Vagina (tissue), 2 donors: Measurements from ENCODE around the gene JMJD6. TPM values are rescaled to one million over a fixed set of nuclear protein-coding genes. Genes with fewer than 3 reads are reported as not detected.
A peak's percentile ranks its signal among the peaks of the same experiment; 100 is the strongest.

Experiments
- DNase-seq, 2 donors: peaks; one replicate each; pipeline ENCODE4 v3.0.0-alpha.2; 2017; ENCODE audit errors: extremely low spot score in 2 of 2
- H3K27ac ChIP-seq: fragments of 200-600 bp; sonication (generic); one replicate; pipeline ENCODE4 v1.5.1; 2019
- H3K27me3 ChIP-seq: fragments of 200-600 bp; sonication (generic); one replicate; pipeline ENCODE4 v1.5.1; 2019
- H3K36me3 ChIP-seq, 2 donors: fragments of 200-600 bp; sonication (generic); one replicate each; pipeline ENCODE4 v1.5.1; 2017 to 2019
- H3K4me1 ChIP-seq: fragments of 200-600 bp; sonication (generic); one replicate; pipeline ENCODE4 v1.5.1; 2019
- H3K4me3 ChIP-seq, 2 donors: fragments of 200-600 bp; sonication (generic); 1 replicate in 1 of 2; 2 replicates in 1 of 2; pipeline ENCODE4 v1.5.1; 2016 to 2019
- H3K9me3 ChIP-seq: fragments of 200-600 bp; sonication (generic); one replicate; pipeline ENCODE4 v1.5.1; 2019
- POLR2A ChIP-seq, 2 donors: fragments of 450-650 bp; IDR thresholded peaks; one replicate each; pipeline ENCODE4 v1.6.1; 2017; ENCODE audit warnings: antibody characterized with exemption in 2 of 2, mild to moderate bottlenecking in 2 of 2, moderate library complexity in 2 of 2
- POLR2AphosphoS5 ChIP-seq, 2 donors: sonication (generic); formaldehyde crosslinking; IDR thresholded peaks; one replicate each; pipeline ENCODE4 v1.9.0; 2017; ENCODE audit warnings: antibody characterized with exemption in 2 of 2, mild to moderate bottlenecking in 2 of 2, low read depth in 1 of 2; ENCODE audit not compliant: insufficient read depth in 1 of 2
- intact Hi-C: fragments of 100-400 bp; cut with DNase I; formaldehyde crosslinking; loops from one replicate; pipeline ENCODE4 v1.15.1; 2023
- total RNA-seq: library from RNA; depleted of rRNA; stranded (reverse); fragments of >200 nt; gene quantifications from one replicate; pipeline ENCODE4 v1.2.3, GENCODE V29; 2016
- TF ChIP-seq, protein P1 (sequence below), 3 experiments: fragments of 450-650 bp in 2 of 3; fragments of 200-600 bp in 1 of 3; sonication (generic) in 1 of 3; IDR thresholded peaks; one replicate each; pipeline ENCODE4 v1.5.1; 2017 to 2019; ENCODE audit warnings: antibody characterized with exemption in 3 of 3, mild to moderate bottlenecking in 2 of 3, moderate library complexity in 2 of 3

Gene JMJD6
- total RNA-seq, 1 donor from 2014 or later: 28.0 TPM

DNA sequence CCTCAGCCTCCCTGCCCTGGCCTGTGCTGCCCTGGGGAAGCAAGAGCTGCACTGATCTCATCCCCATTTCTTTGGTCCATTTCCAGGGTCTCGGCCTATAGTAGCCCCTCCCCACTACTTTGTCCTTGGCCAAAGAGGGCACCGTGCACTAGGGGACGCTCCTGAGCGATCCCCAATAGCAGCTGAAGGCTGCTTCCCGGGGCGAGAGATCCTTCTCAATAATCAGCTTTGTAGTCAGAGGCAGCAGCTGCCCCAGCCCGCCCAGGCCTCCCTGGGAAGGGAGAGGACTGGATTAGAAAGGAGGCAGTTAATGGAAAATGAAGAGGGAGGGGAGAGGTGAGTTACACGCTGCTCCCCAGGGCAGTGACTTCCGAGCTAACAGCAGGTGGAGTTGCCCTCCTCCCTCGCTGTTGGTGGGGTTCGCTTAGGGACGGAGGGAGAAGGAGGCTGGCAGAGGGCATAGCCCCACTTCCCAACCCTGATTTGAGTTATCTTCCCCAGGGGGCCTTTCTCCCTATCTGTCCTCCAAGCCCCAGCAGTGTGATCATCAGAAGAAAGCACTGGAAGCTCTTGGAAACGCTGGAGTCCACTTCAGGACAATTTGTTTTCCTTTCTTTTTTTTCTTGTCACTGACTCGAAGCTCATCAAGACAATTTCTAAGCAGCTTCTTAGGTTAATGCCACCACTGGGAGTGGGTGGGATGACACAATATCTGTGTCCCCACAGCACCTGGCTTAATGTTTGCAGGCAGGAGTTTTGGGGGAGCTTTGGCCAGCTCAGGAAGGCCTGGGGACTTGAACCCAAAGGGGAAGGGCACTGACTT lies 18.2 kb downstream of the JMJD6 start:
- no peak for DNase-seq
- H3K36me3 ChIP-seq: no peaks in the 10 kb centered on the region
- H3K4me1 ChIP-seq: peaks cover 46% of the 10 kb centered on the region
- peak overlapping the region; percentile 96 for H3K27ac ChIP-seq
- H3K27me3 ChIP-seq: no peaks in the 10 kb centered on the region
- no peaks in the 10 kb centered on the region for H3K9me3 ChIP-seq
- intact Hi-C loops: no loop called here
- TF ChIP-seq, protein P1, sequence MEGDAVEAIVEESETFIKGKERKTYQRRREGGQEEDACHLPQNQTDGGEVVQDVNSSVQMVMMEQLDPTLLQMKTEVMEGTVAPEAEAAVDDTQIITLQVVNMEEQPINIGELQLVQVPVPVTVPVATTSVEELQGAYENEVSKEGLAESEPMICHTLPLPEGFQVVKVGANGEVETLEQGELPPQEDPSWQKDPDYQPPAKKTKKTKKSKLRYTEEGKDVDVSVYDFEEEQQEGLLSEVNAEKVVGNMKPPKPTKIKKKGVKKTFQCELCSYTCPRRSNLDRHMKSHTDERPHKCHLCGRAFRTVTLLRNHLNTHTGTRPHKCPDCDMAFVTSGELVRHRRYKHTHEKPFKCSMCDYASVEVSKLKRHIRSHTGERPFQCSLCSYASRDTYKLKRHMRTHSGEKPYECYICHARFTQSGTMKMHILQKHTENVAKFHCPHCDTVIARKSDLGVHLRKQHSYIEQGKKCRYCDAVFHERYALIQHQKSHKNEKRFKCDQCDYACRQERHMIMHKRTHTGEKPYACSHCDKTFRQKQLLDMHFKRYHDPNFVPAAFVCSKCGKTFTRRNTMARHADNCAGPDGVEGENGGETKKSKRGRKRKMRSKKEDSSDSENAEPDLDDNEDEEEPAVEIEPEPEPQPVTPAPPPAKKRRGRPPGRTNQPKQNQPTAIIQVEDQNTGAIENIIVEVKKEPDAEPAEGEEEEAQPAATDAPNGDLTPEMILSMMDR (IDR thresholded peaks at IDR 0.05): no peak
- no peak for TF ChIP-seq POLR2AphosphoS5 (IDR thresholded peaks at IDR 0.05; ENCODE audit: insufficient read depth in 1 of 2, low read depth in 1 of 2)
- no peak for TF ChIP-seq POLR2A (IDR thresholded peaks at IDR 0.05)
- peak overlapping the region in 1 of 2 donors; percentile 62 for H3K4me3 ChIP-seq

DNA sequence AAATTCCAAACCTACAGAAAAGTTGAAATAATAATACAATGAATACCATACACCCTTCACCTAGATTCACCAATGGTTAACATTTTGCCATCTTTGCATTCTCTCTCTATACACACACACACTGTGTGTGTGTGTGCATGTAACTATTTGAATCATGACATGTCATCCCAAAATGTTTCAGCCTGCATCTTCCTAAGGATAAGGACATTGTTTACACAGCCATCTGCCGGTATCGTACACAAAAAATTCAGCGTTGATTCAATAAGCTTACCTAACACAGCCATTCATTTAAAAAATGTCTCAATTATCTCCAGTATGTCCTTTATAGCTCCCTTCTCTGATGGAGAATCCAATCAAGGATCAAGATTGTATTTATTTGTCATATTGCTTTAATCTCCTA lies 19.6 kb downstream of the JMJD6 start:
- Histone ChIP-seq H3K27me3 (no peaks in the 10 kb centered on the region), H3K4me3 (no peak overlapping the region), H3K9me3 (no peaks in the 10 kb centered on the region), H3K36me3 (no peaks in the 10 kb centered on the region), H3K27ac (no peak overlapping the region), H3K4me1 (peaks cover 57% of the 10 kb centered on the region)
- no peak for DNase-seq
- TF ChIP-seq, protein P1 (IDR thresholded peaks at IDR 0.05): no peak
- no peak for TF ChIP-seq POLR2AphosphoS5 (IDR thresholded peaks at IDR 0.05; ENCODE audit: insufficient read depth in 1 of 2, low read depth in 1 of 2)
- no peak for TF ChIP-seq POLR2A (IDR thresholded peaks at IDR 0.05)
- intact Hi-C loops: no loop called here

DNA sequence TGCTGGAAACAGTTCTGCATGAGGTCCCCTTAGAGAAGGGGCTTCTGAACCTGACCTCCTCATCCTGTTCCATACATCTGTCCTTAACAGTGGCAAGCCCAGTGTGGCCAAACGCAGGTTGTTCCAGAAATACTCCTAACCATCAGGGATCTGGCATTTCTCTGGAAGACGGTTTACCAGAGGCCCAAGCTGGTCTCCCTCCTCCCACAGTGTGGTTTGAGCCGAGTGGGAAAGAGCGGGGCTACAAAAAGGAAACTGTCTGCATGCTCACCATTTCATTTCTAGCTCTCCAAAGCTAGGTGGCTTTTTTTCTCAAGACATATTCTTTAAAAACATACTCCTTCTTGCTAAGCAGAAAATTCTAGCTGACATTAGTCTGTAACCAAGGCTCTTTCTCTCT lies 21.6 kb downstream of the JMJD6 start:
- no peak overlapping the region for H3K4me3 ChIP-seq
- peaks cover 65% of the 10 kb centered on the region for H3K4me1 ChIP-seq
- H3K36me3 ChIP-seq: no peaks in the 10 kb centered on the region
- H3K9me3 ChIP-seq: no peaks in the 10 kb centered on the region
- no peak for DNase-seq
- TF ChIP-seq, protein P1 (IDR thresholded peaks at IDR 0.05): no peak
- no peak for TF ChIP-seq POLR2A (IDR thresholded peaks at IDR 0.05)
- no peak for TF ChIP-seq POLR2AphosphoS5 (IDR thresholded peaks at IDR 0.05; ENCODE audit: insufficient read depth in 1 of 2, low read depth in 1 of 2)
- intact Hi-C loops: no loop called here
- no peak overlapping the region for H3K27ac ChIP-seq
- H3K27me3 ChIP-seq: no peaks in the 10 kb centered on the region

DNA sequence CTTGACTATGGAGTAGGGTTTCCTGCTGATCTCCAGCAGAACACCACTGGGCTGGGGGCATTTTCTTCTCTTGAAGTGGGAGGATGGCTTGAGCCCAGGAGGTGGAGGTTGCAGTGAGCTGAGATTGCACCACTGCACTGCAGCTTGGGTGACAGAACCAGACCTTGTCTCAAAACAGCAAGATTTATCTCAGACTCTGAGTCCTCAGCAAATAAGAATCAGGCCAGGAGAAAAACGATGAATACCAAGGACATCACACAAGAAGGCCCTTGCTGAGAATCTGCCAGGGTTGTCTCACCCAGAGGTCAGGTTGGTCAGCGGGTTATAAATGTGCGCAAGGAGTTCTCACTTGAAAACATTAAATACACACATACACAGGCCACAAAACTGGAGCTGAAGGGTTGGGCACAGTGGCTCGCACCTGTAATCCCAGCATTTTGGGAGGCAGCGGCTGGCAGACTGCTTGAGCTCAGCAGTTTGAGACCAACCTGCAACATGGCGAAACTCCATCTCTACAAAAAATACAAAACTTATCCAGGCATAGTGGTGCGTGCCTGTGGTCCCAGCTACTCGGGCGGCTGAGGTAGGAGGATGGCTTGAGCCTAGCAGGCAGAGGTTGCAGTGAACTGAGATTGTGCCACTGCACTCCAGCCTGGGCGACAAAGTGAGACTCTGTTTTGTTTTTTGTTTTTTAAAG lies 23.3 kb downstream of the JMJD6 start:
- no peak overlapping the region for H3K4me3 ChIP-seq
- TF ChIP-seq POLR2A (IDR thresholded peaks at IDR 0.05) (no peak), POLR2AphosphoS5 (IDR thresholded peaks at IDR 0.05; ENCODE audit: insufficient read depth in 1 of 2, low read depth in 1 of 2) (no peak)
- TF ChIP-seq, protein P1 (IDR thresholded peaks at IDR 0.05): no peak
- no peaks in the 10 kb centered on the region for H3K27me3 ChIP-seq
- H3K4me1 ChIP-seq: peaks cover 65% of the 10 kb centered on the region
- H3K36me3 ChIP-seq: no peaks in the 10 kb centered on the region
- DNase-seq: no peak
- intact Hi-C loops: no loop called here
- H3K27ac ChIP-seq: no peak overlapping the region
- no peaks in the 10 kb centered on the region for H3K9me3 ChIP-seq

DNA sequence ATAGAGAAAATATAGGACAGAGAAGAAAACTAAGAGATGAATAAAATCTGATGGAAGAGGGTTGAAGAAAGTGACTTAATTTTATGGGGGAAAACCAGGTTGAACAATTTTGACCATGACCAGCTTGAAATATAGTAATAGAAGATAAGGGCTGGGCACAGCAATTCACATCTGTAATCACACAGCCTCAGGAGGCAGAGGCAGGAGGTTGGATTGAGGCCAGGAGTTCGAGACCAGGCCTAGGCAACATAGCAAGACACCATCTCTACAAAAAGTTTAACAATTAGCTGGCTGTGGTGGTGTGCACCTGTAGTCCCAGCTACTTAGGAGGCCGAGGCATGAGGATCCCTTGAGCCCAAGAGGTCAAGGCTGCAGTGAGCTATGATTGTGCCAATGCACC lies 24.3 kb downstream of the JMJD6 start:
- peaks cover 66% of the 10 kb centered on the region for H3K4me1 ChIP-seq
- TF ChIP-seq POLR2A (IDR thresholded peaks at IDR 0.05) (no peak), POLR2AphosphoS5 (IDR thresholded peaks at IDR 0.05; ENCODE audit: insufficient read depth in 1 of 2, low read depth in 1 of 2) (no peak)
- TF ChIP-seq, protein P1 (IDR thresholded peaks at IDR 0.05): no peak
- H3K9me3 ChIP-seq: no peaks in the 10 kb centered on the region
- intact Hi-C loops: no loop called here
- no peaks in the 10 kb centered on the region for H3K36me3 ChIP-seq
- H3K4me3 ChIP-seq: no peak overlapping the region
- H3K27ac ChIP-seq: peak overlapping the region; percentile 68
- DNase-seq: no peak
- H3K27me3 ChIP-seq: no peaks in the 10 kb centered on the region
